Right cardiac atrium (tissue), 5 donors: ENCODE results near the gene DOCK9. TPM values are rescaled to one million over a fixed set of nuclear protein-coding genes. Genes with fewer than 3 reads are reported as not detected.

Experiments used
- ATAC-seq, 2 donors: fragments of 200-7000 bp; cut with Tn5 transposase; one replicate each; pipeline versions ENCODE4 v1.8.0 to v1.9.1; 2020; ENCODE audit warnings: moderate library complexity in 2 of 2, mild to moderate bottlenecking in 1 of 2
- DNase-seq, 3 donors: peaks; one replicate each; pipeline ENCODE4 v3.0.0-alpha.2; 2020
- H3K27ac ChIP-seq: one replicate; pipeline ENCODE4 v1.5.1; 2013; ENCODE audit warnings: mild to moderate bottlenecking, low read length, control low read depth, moderate library complexity
- H3K27me3 ChIP-seq: one replicate; pipeline ENCODE4 v1.6.1; 2013; ENCODE audit not compliant: control insufficient read depth, insufficient read depth
- H3K4me1 ChIP-seq: one replicate; pipeline ENCODE4 v1.6.1; 2013; ENCODE audit warnings: low read length; ENCODE audit not compliant: control insufficient read depth, insufficient read depth
- H3K4me3 ChIP-seq: one replicate; pipeline ENCODE4 v1.5.1; 2013; ENCODE audit warnings: low read length, control low read depth
- H3K9me3 ChIP-seq: one replicate; pipeline ENCODE4 v1.6.1; 2013; ENCODE audit warnings: low read length; ENCODE audit not compliant: control insufficient read depth
- WGBS: extraction: QIAGEN DNeasy Blood & Tissue Kit; methylation state at CpG from one replicate; pipeline ENCODE4 v1.1.7; 2013; 5-methylcytosine and 5-hydroxymethylcytosine counted together
- intact Hi-C, 4 donors: fragments of 100-400 bp; cut with DNase I; formaldehyde crosslinking; loops; one replicate each; pipeline versions ENCODE4 v1.11.0 to v1.14.0; 2022 to 2023
- polyA plus RNA-seq: library from polyadenylated mRNA; stranded (reverse); fragments of 200-250 nt; gene quantifications from one replicate; pipeline ENCODE4 v1.2.3, GENCODE V29; 2013
- total RNA-seq, 4 donors: library from RNA; stranded (reverse); fragmentation: NEBNext Ultra II Directional; extraction: Animal tissue kit (Norgen Biotek cat#: 25700); gene quantifications; one replicate each; pipeline ENCODE4 v1.2.1, GENCODE V29; 2021
- donor health status: healthy with polysubstance abuse.
- donor health status: DM: no; HTN: yes; CAD: no.
- donor health status: DM: no; HTN: no; CAD: no.
- donor health status: DM: no; HTN: yes; CAD: no; lungs with severe emphysema.
- donor health status: DM: yes; HTN: yes; CAD: no.

The DOCK9 gene
- total and polyA plus RNA-seq, 5 donors: 26.8 to 59.7 (median 55.4) TPM

- Histone ChIP-seq H3K27me3 (no peaks in the 10 kb centered on the region), H3K4me3 (no peak overlapping the region), H3K4me1 (peaks cover 1% of the 10 kb centered on the region), H3K9me3 (peaks cover 2% of the 10 kb centered on the region), H3K27ac (peak overlapping the region; percentile 62)
- WGBS: 59% methylated on average over 8 of the region's 8 CpGs
- intact Hi-C loops: no loop called here
- ATAC-seq (no peak), DNase-seq (no peak)
Observed at GRCh38 chr13:98930151-98930591, 47.7 kb downstream of the DOCK9 start.

GRCh38 chr13:98927951-98928927 is 49.6 kb downstream of the DOCK9 start:
- H3K27ac ChIP-seq: peak overlapping the region; percentile 93
- ATAC-seq (peak; percentile 95 to 96), DNase-seq (peak in 2 of 3 donors; percentile 43 to 56)
- no peak overlapping the region for H3K4me3 ChIP-seq
- no peaks in the 10 kb centered on the region for H3K27me3 ChIP-seq
- intact Hi-C loops: no loop called here
- no peaks in the 10 kb centered on the region for H3K9me3 ChIP-seq
- 61% methylated on average over 2 of the region's 2 CpGs for WGBS
- peaks cover 1% of the 10 kb centered on the region for H3K4me1 ChIP-seq

- no peak overlapping the region for H3K27ac ChIP-seq
- WGBS: 93% methylated on average over 4 of the region's 4 CpGs
- DNase-seq: no peak
- intact Hi-C loops: no loop called here
- H3K27me3 ChIP-seq: no peaks in the 10 kb centered on the region
- ATAC-seq: no peak
- H3K4me1 ChIP-seq: peaks cover 1% of the 10 kb centered on the region
- H3K9me3 ChIP-seq: no peaks in the 10 kb centered on the region
- no peak overlapping the region for H3K4me3 ChIP-seq
Observed at GRCh38 chr13:98925949-98926348, 51.9 kb downstream of the DOCK9 start.

- Histone ChIP-seq H3K4me1 (peaks cover 2% of the 10 kb centered on the region), H3K27ac (peak overlapping the region; percentile 56), H3K4me3 (no peak overlapping the region), H3K27me3 (no peaks in the 10 kb centered on the region), H3K9me3 (no peaks in the 10 kb centered on the region)
- intact Hi-C loops: no loop called here
- ATAC-seq: peak; percentile 64 to 65
- whole genome bisulfite sequencing: 75% methylated on average over 11 of the region's 11 CpGs
- no peak for DNase-seq
Observed at GRCh38 chr13:98923641-98924397, 54.0 kb downstream of the DOCK9 start.

- no peaks in the 10 kb centered on the region for H3K27me3 ChIP-seq
- DNase-seq: no peak
- H3K4me1 ChIP-seq: peaks cover 5% of the 10 kb centered on the region
- no peak overlapping the region for H3K4me3 ChIP-seq
- H3K27ac ChIP-seq: no peak overlapping the region
- intact Hi-C loops: no loop called here
- no peaks in the 10 kb centered on the region for H3K9me3 ChIP-seq
- WGBS: 90% methylated on average over 4 of the region's 4 CpGs
- no peak for ATAC-seq
Observed at GRCh38 chr13:98922306-98922705, 55.6 kb downstream of the DOCK9 start.

- Histone ChIP-seq H3K4me3 (no peak overlapping the region), H3K4me1 (peaks cover 5% of the 10 kb centered on the region), H3K27ac (no peak overlapping the region), H3K27me3 (no peaks in the 10 kb centered on the region), H3K9me3 (no peaks in the 10 kb centered on the region)
- ATAC-seq (no peak), DNase-seq (no peak)
- intact Hi-C loops: no loop called here
- WGBS: 95% methylated on average over 5 of the region's 5 CpGs
Observed at GRCh38 chr13:98921786-98922185, 56.1 kb downstream of the DOCK9 start.

- Histone ChIP-seq H3K27me3 (no peaks in the 10 kb centered on the region), H3K27ac (no peak overlapping the region), H3K4me3 (no peak overlapping the region), H3K4me1 (peaks cover 5% of the 10 kb centered on the region), H3K9me3 (no peaks in the 10 kb centered on the region)
- DNase-seq (no peak), ATAC-seq (no peak)
- intact Hi-C loops: no loop called here
- WGBS: 82% methylated on average over 5 of the region's 5 CpGs
Observed at GRCh38 chr13:98921015-98921580, 56.8 kb downstream of the DOCK9 start.

- no peak for ATAC-seq
- H3K27ac ChIP-seq: no peak overlapping the region
- peaks cover 6% of the 10 kb centered on the region for H3K4me1 ChIP-seq
- intact Hi-C loops: loop anchor here in 1 of 4 donors (10.0 kb wide), 1 partner anchor 55 kb away; the partner anchor contains the start of gene DOCK9
- DNase-seq: no peak
- H3K4me3 ChIP-seq: no peak overlapping the region
- 97% methylated on average over 2 of the region's 2 CpGs for WGBS
- no peaks in the 10 kb centered on the region for H3K27me3 ChIP-seq
- no peaks in the 10 kb centered on the region for H3K9me3 ChIP-seq
Observed at GRCh38 chr13:98919566-98919965, 58.3 kb downstream of the DOCK9 start.

GRCh38 chr13:98918771-98919170 is 59.1 kb downstream of the DOCK9 start:
- DNase-seq (no peak), ATAC-seq (no peak)
- Histone ChIP-seq H3K27ac (no peak overlapping the region), H3K4me1 (peaks cover 8% of the 10 kb centered on the region), H3K9me3 (no peaks in the 10 kb centered on the region), H3K4me3 (no peak overlapping the region), H3K27me3 (no peaks in the 10 kb centered on the region)
- WGBS: 65% methylated on average over 4 of the region's 4 CpGs
- intact Hi-C loops: loop anchor here in 1 of 4 donors (10.0 kb wide), 1 partner anchor 56 kb away; the partner anchor contains the start of gene DOCK9

GRCh38 chr13:98917116-98917515 is 60.7 kb downstream of the DOCK9 start:
- H3K9me3 ChIP-seq: no peaks in the 10 kb centered on the region
- ATAC-seq: no peak
- no peak overlapping the region for H3K27ac ChIP-seq
- H3K4me3 ChIP-seq: no peak overlapping the region
- no peak for DNase-seq
- 36% methylated on average over 1 of the region's 1 CpG for WGBS
- no peaks in the 10 kb centered on the region for H3K27me3 ChIP-seq
- intact Hi-C loops: loop anchor here in 1 of 4 donors (10.0 kb wide), 1 partner anchor 58 kb away; the partner anchor contains the start of gene DOCK9
- H3K4me1 ChIP-seq: peaks cover 8% of the 10 kb centered on the region
